T-cell (primary cell): Measurements from ENCODE around the gene PARP8. TPM values are rescaled to one million over a fixed set of nuclear protein-coding genes. Genes with fewer than 3 reads are reported as not detected.
A peak's percentile ranks its signal among the peaks of the same experiment; 100 is the strongest.

Source experiments
- ATAC-seq, 4 experiments: fragments of 200-7000 bp in 3 of 4; fragments of 150-1000 bp in 1 of 4; cut with Tn5 transposase; replicated peaks in 1 of 4; 1 replicate in 3 of 4; 2 replicates in 1 of 4; pipeline ENCODE4 v1.10.0; 2021; ENCODE audit warnings: moderate library complexity in 3 of 4, mild to moderate bottlenecking in 2 of 4, moderate number of reproducible peaks in 1 of 4
- CTCF ChIA-PET, 2 donors: fragments of 300-600 bp; sonication (Branson Sonifier 250); formaldehyde crosslinking; loops; one replicate each; lab custom pipeline; 2022; ENCODE audit warnings: antibody characterized with exemption in 2 of 2; lab: Charles Lee
- POLR2A ChIA-PET, 2 donors: fragments of 300-600 bp; sonication (Branson Sonifier 250); formaldehyde crosslinking; loops; one replicate each; lab custom pipeline; 2022; ENCODE audit warnings: antibody characterized with exemption in 2 of 2; lab: Charles Lee
- DNase-seq, 35 experiments: peaks; one replicate each; pipeline versions ENCODE4 v3.0.0 to v3.0.0-alpha.2; 2013 to 2023
- H3K27ac ChIP-seq: one replicate; pipeline ENCODE4 v1.5.1; 2013; ENCODE audit warnings: low read length
- H3K27me3 ChIP-seq, 2 experiments: replicated peaks in 1 of 2; 1 replicate in 1 of 2; 2 replicates in 1 of 2; pipeline versions ENCODE4 v1.6.1 to v1.7.0; 2013; ENCODE audit warnings: low read length in 1 of 2, mixed read lengths in 1 of 2; ENCODE audit not compliant: control insufficient read depth in 2 of 2, insufficient read depth in 2 of 2; ENCODE audit errors: extremely low read depth in 1 of 2
- H3K36me3 ChIP-seq, 2 donors: 1 replicate in 1 of 2; 2 replicates in 1 of 2; pipeline versions ENCODE4 v1.6.1 to v1.7.0; 2013; ENCODE audit warnings: low read length in 1 of 2; ENCODE audit not compliant: control insufficient read depth in 2 of 2, insufficient read depth in 1 of 2; ENCODE audit errors: extremely low read depth in 1 of 2
- H3K4me1 ChIP-seq, 2 experiments: 1 replicate in 1 of 2; 2 replicates in 1 of 2; pipeline versions ENCODE4 v1.6.1 to v1.7.0; 2013; ENCODE audit warnings: low read length in 2 of 2, mixed read lengths in 1 of 2; ENCODE audit not compliant: insufficient read depth in 2 of 2, control insufficient read depth in 1 of 2; ENCODE audit errors: extremely low read depth in 1 of 2
- H3K4me3 ChIP-seq, 2 donors: 1 replicate in 1 of 2; 2 replicates in 1 of 2; pipeline versions ENCODE4 v1.5.1 to v1.7.0; 2013; ENCODE audit warnings: mild to moderate bottlenecking in 2 of 2, low read length in 1 of 2, moderate library complexity in 1 of 2; ENCODE audit not compliant: control insufficient read depth in 1 of 2; ENCODE audit errors: extremely low read depth in 1 of 2
- H3K9me3 ChIP-seq: 2 replicates; pipeline ENCODE4 v1.7.0; 2013
- H3K27ac Mint-ChIP-seq, 2 donors: one replicate each; pipeline ENCODE4 v1.8.0; 2020 to 2021; ENCODE audit warnings: mild to moderate bottlenecking in 2 of 2, mixed read lengths in 2 of 2
- H3K27me3 Mint-ChIP-seq, 2 donors: one replicate each; pipeline ENCODE4 v1.8.0; 2021 to 2022; ENCODE audit warnings: mixed read lengths in 2 of 2
- H3K36me3 Mint-ChIP-seq: one replicate; pipeline ENCODE4 v1.8.0; 2021; ENCODE audit warnings: mixed read lengths
- H3K4me1 Mint-ChIP-seq, 3 donors: one replicate each; pipeline ENCODE4 v1.8.0; 2020 to 2022; ENCODE audit warnings: mixed read lengths in 3 of 3, mild to moderate bottlenecking in 1 of 3
- H3K4me3 Mint-ChIP-seq, 3 donors: one replicate each; pipeline ENCODE4 v1.8.0; 2020 to 2022; ENCODE audit warnings: mild to moderate bottlenecking in 3 of 3, mixed read lengths in 3 of 3, moderate library complexity in 3 of 3
- H3K9me3 Mint-ChIP-seq, 3 donors: one replicate each; pipeline ENCODE4 v1.8.0; 2020 to 2022; ENCODE audit warnings: mixed read lengths in 3 of 3
- whole genome bisulfite sequencing: methylation state at CpG from one replicate; pipeline ENCODE4 v1.1.5; 2013; ENCODE audit warnings: missing lambda C conversion rate; ENCODE audit not compliant: insufficient coverage; 5-methylcytosine and 5-hydroxymethylcytosine counted together
- total RNA-seq, 35 experiments: library from RNA in 6 of 35; stranded (reverse) in 6 of 35; fragments of 120-200 nt in 1 of 35; gene quantifications; one replicate each; pipeline versions ENCODE4 v1.2.1 to v1.2.4 and lab custom pipeline; 2013 to 2026

PARP8 gene
- total RNA-seq, 5 donors from 2014 or later (not counting 1 experiment from before 2014, with no cell fraction given) = 92.8 to 252 (median 136) TPM

DNA sequence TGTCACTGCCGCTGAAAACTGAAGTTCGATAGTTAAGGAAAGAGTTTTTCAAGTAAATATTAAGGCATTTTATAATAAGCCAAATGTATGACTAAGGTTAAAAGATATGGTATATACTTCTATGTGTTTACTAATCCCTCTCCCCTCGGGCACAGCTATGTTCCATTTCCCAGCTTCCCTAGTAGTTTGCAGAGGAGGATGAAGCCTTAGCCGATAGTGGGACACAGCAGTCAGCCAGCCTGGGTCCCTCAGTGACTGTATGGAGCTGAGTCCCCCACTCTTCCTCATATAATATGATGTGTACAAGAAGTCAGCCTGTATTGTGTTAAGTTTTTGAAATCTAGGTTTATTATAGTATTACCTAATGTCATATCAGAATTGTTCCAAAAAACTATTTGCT lies 55.8 kb downstream of the PARP8 start:
- ChIA-PET CTCF (no interaction called here), POLR2A (interaction anchor here in 1 of 2 donors (1.1 kb wide), 1 partner anchor 21 kb away, joined by 6 read pairs; no protein-coding TSS in a partner anchor)
- H3K4me1 ChIP-seq = peaks cover 16 to 17% of the 10 kb centered on the region in 2 experiments

DNA sequence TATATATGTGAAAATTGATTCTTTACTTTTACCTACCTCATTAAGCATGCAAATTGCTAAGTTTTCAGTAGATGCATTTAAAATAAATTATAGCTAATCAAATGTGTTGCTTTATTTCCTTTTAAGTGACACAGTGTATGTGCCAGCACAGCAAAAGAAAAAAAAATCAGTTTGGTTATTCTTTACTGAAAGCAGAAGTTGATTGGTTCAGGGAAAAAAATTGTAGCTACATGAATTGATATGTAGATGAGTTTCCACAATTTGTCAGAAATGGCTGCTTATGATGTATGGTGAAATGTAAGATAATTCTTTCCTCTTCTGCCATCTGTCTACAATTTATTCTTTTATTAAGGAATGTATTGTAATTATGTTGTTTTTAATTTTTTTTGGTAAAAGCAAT lies 57.8 kb downstream of the PARP8 start:
- Histone ChIP-seq H3K4me3 (no peak overlapping the region), H3K27ac (no peak overlapping the region), H3K27me3 (no peaks in the 10 kb centered on the region), H3K4me1 (peaks cover 15 to 17% of the 10 kb centered on the region in 2 experiments), H3K36me3 (no peaks in the 10 kb centered on the region), H3K9me3 (no peaks in the 10 kb centered on the region)
- ATAC-seq (no peak), DNase-seq (no peak)
- no peak overlapping the region for H3K27ac Mint-ChIP-seq
- H3K9me3 Mint-ChIP-seq = no peaks in the 10 kb centered on the region
- no peak overlapping the region for H3K4me3 Mint-ChIP-seq
- ChIA-PET CTCF (interaction anchor here (0.6 to 0.7 kb wide), 2 partner anchors 19 to 66 kb away, joined by 3 to 5 read pairs; no protein-coding TSS in a partner anchor), POLR2A (interaction anchor here (1.1 kb wide), 2 partner anchors 9 to 12 kb away, joined by 3 to 4 read pairs; no protein-coding TSS in a partner anchor)
- H3K27me3 Mint-ChIP-seq = no peaks in the 10 kb centered on the region
- H3K4me1 Mint-ChIP-seq = peaks cover 77 to 86% (median 84%) of the 10 kb centered on the region in 3 donors
- H3K36me3 Mint-ChIP-seq = peaks cover 17% of the 10 kb centered on the region

More for the DNA sequence above, 55.8 kb downstream of the PARP8 start:
- H3K36me3 Mint-ChIP-seq = peaks cover 29% of the 10 kb centered on the region
- no peak overlapping the region for H3K4me3 ChIP-seq
- H3K4me1 Mint-ChIP-seq = peaks cover 84 to 88% (median 86%) of the 10 kb centered on the region in 3 donors
- H3K9me3 Mint-ChIP-seq = no peaks in the 10 kb centered on the region
- no peaks in the 10 kb centered on the region for H3K36me3 ChIP-seq
- H3K4me3 Mint-ChIP-seq = no peak overlapping the region
- ATAC-seq (no peak), DNase-seq (no peak)
- H3K27me3 ChIP-seq = no peaks in the 10 kb centered on the region
- WGBS = no CpG with 5 or more reads among the region's 4 CpGs
- H3K27me3 Mint-ChIP-seq = no peaks in the 10 kb centered on the region
- no peaks in the 10 kb centered on the region for H3K9me3 ChIP-seq
- peak overlapping the region; percentile 61 to 67 for H3K27ac Mint-ChIP-seq
- H3K27ac ChIP-seq = no peak overlapping the region

DNA sequence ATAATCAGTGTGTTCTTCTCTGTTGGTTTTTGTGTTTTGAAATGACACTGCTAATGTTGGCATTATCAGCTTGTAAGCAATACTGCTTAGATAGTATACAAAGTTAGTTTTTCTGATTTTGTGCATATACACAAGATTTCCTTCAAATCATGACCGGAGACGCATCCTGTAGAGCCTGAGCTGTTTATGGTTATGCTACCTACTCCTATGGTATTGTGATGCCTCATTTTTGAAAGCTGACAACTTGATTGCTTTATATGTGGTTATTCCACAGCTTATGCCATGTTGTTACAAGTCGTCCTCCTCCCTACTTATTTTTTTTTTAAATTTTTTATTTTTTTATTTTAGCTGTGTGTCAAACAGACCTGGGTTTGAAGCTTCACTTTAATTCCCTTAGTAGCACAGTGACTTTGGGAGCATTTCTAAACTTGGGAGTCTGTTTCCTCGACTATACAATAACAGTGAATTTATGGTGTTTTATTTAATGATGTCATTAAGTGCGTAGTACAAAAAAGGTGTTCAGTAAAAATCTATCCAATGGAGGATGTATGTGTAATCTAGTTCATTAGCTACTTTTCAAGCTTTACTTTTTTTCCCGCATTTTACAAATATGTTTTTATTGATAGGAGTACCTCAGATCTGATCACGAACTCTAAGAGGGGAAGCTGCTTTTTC lies 59.5 kb downstream of the PARP8 start:
- Histone ChIP-seq H3K4me3 (no peak overlapping the region), H3K9me3 (no peaks in the 10 kb centered on the region), H3K4me1 (peaks cover 9 to 12% of the 10 kb centered on the region in 2 experiments), H3K36me3 (no peaks in the 10 kb centered on the region), H3K27ac (no peak overlapping the region), H3K27me3 (no peaks in the 10 kb centered on the region)
- Mint-ChIP-seq H3K27me3 (no peaks in the 10 kb centered on the region), H3K9me3 (no peaks in the 10 kb centered on the region), H3K4me1 (peaks cover 73 to 84% (median 82%) of the 10 kb centered on the region in 3 donors), H3K4me3 (peak overlapping the region in 1 of 3 donors; percentile 46), H3K27ac (peak overlapping the region; percentile 80 to 81), H3K36me3 (peaks cover 18% of the 10 kb centered on the region)
- DNase-seq (no peak), ATAC-seq (peak in 2 of 4 experiments; percentile 36 to 59)
- no CpG with 5 or more reads among the region's 7 CpGs for WGBS
- CTCF ChIA-PET = interaction anchor here (0.7 to 1.7 kb wide), 7 partner anchors 10 to 61 kb away, joined by 3 to 8 read pairs (median 3); no protein-coding TSS in a partner anchor
- POLR2A ChIA-PET = interaction anchor here (0.5 to 1.0 kb wide), 4 partner anchors 10 to 149 kb away, joined by 3 to 4 read pairs (median 3); no protein-coding TSS in a partner anchor

DNA sequence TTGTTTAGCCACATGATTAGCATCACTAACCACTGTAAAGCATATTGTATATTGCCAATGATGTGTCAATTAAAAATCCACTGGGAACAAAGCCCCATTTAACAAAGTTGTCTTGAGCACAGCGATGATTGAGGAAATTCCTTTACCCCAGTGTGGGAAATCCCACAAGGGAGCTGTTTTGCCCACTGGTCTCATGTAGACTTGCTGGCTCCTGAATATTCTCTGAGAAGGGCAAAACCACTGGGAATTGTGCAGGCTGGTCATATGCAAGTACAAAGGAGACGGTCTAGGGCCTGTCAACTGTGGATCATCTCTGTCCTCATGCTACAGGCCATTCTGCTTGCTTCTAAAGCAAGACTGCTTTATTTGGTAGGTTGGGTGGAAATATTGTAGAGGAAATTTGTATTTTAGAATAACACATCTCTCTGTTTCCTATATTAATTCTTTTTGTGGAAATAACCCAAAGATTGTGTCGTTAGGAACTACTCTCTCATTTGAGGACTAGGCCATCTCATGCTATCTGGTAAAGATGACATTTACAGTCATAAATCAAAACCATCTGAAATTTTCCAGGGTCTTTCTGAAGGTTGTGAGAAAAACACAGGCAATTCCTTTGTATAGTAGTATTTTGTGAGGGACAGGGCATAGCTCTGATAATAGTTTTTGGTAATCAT lies 60.2 kb downstream of the PARP8 start:
- CTCF ChIA-PET = interaction anchor here (0.7 to 1.7 kb wide), 7 partner anchors 11 to 62 kb away, joined by 3 to 8 read pairs (median 3); no protein-coding TSS in a partner anchor
- peaks cover 9 to 12% of the 10 kb centered on the region in 2 experiments for H3K4me1 ChIP-seq

DNA sequence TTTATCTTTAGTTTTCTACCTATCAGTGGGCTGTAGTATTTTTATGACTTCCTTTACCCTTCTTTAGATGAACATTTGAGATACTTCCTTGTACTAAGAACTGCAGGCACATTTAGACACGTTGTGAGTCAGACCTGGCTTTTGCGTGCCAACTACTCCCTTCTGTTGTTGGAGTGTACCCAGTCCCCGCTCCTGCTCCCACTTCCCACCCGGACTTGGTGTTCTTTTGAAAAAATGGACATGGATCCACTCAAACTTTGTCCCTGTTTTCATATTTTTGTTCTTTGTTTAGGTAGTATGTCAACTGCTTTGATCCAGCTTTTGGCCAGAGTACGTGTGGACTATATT lies 60.7 kb downstream of the PARP8 start:
- ATAC-seq = peak; percentile 63 to 88 (median 82)
- H3K4me1 ChIP-seq = peaks cover 9 to 12% of the 10 kb centered on the region in 2 experiments
- no peaks in the 10 kb centered on the region for H3K27me3 ChIP-seq
- no CpG with 5 or more reads among the region's 5 CpGs for whole genome bisulfite sequencing
- no peak overlapping the region for H3K4me3 ChIP-seq
- Mint-ChIP-seq H3K9me3 (no peaks in the 10 kb centered on the region), H3K27me3 (no peaks in the 10 kb centered on the region), H3K36me3 (peaks cover 15% of the 10 kb centered on the region), H3K27ac (peak overlapping the region; percentile 80 to 81), H3K4me1 (peaks cover 65 to 81% (median 81%) of the 10 kb centered on the region in 3 donors), H3K4me3 (peak overlapping the region in 2 of 3 donors; percentile 8 to 46)
- H3K36me3 ChIP-seq = no peaks in the 10 kb centered on the region
- CTCF ChIA-PET = interaction anchor here in 1 of 2 donors (0.8 to 1.7 kb wide), 2 partner anchors 20 to 24 kb away, joined by 5 to 8 read pairs; no protein-coding TSS in a partner anchor
- no peaks in the 10 kb centered on the region for H3K9me3 ChIP-seq
- POLR2A ChIA-PET = no interaction called here
- DNase-seq = peak in 1 of 35 experiments; percentile 2
- peak overlapping the region; percentile 13 for H3K27ac ChIP-seq

More for the DNA sequence above, 60.2 kb downstream of the PARP8 start:
- H3K9me3 ChIP-seq = no peaks in the 10 kb centered on the region
- peak in 3 of 4 experiments; percentile 13 to 32 (median 24) for ATAC-seq
- Mint-ChIP-seq H3K4me3 (peak overlapping the region in 2 of 3 donors; percentile 8 to 46), H3K9me3 (no peaks in the 10 kb centered on the region), H3K27me3 (no peaks in the 10 kb centered on the region), H3K4me1 (peaks cover 70 to 82% (median 81%) of the 10 kb centered on the region in 3 donors), H3K36me3 (peaks cover 15% of the 10 kb centered on the region), H3K27ac (peak overlapping the region; percentile 80 to 81)
- no peak for DNase-seq
- H3K27me3 ChIP-seq = no peaks in the 10 kb centered on the region
- POLR2A ChIA-PET = interaction anchor here (0.5 to 1.0 kb wide), 3 partner anchors 10 to 60 kb away, joined by 3 to 4 read pairs (median 3); no protein-coding TSS in a partner anchor
- no peaks in the 10 kb centered on the region for H3K36me3 ChIP-seq
- 100% methylated on average over 2 of the region's 3 CpGs for WGBS
- H3K4me3 ChIP-seq = no peak overlapping the region
- H3K27ac ChIP-seq = no peak overlapping the region

DNA sequence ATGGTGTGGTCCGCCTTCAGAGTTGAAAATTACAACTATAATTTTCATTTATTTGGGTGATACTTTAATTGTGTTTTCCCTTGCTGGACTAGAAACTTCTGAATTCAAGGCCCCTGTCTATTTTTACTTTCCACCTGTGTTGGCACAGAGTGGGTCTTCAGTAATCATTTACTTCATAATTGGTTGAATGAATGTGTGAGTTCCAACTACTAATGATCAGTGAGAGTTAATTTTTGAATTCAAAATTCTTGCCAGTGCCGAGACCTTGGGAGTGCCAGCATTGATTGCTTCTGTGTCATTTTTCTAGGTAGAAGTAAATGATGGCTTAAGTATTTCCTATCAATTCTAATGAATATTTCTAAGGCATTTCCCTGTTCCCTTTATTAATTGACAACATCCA lies 61.4 kb downstream of the PARP8 start:
- no peaks in the 10 kb centered on the region for H3K9me3 Mint-ChIP-seq
- no peak for ATAC-seq
- no peak for DNase-seq
- H3K27ac Mint-ChIP-seq = no peak overlapping the region
- Histone ChIP-seq H3K9me3 (no peaks in the 10 kb centered on the region), H3K36me3 (peaks cover 0 to 1% of the 10 kb centered on the region in 2 donors), H3K4me3 (no peak overlapping the region), H3K4me1 (peaks cover 5 to 7% of the 10 kb centered on the region in 2 experiments), H3K27ac (no peak overlapping the region), H3K27me3 (no peaks in the 10 kb centered on the region)
- peaks cover 15% of the 10 kb centered on the region for H3K36me3 Mint-ChIP-seq
- H3K27me3 Mint-ChIP-seq = no peaks in the 10 kb centered on the region
- ChIA-PET POLR2A (interaction anchor here in 1 of 2 donors (0.7 kb wide), 1 partner anchor 40 kb away, joined by 3 read pairs; no protein-coding TSS in a partner anchor), CTCF (interaction anchor here in 1 of 2 donors (0.7 to 1.0 kb wide), 2 partner anchors 15 to 31 kb away, joined by 3 to 4 read pairs; no protein-coding TSS in a partner anchor)
- peaks cover 58 to 75% (median 73%) of the 10 kb centered on the region in 3 donors for H3K4me1 Mint-ChIP-seq
- H3K4me3 Mint-ChIP-seq = no peak overlapping the region
- no CpG with 5 or more reads among the region's 2 CpGs for WGBS
